ENCODE measurements around the gene TUBB2B.

GRCh38 chr6:3209114-3210023 is 18.1 kb downstream of the TUBB2B start:
- 0 out of 2 replicates have a peak, but pooled peaks have one; percentile 16 for TF ChIP-seq CTCF (IDR thresholded peaks at IDR 0.05; ENCODE audit: low read depth, low read length)
- no peak for TF ChIP-seq EZH2phosphoT487 (IDR thresholded peaks at IDR 0.05; ENCODE audit: low read depth)
